Cardiac fibroblast (primary cell): Measurements from ENCODE around the gene ADGB.

Experiments
- DNase-seq, 2 donors: peaks; one replicate each; pipeline versions ENCODE4 v3.0.0 to v3.0.0-alpha.2; 2010; ENCODE audit warnings: low read depth in 2 of 2
- H3K4me3 ChIP-seq, 2 donors: replicated peaks in 1 of 2; 1 replicate in 1 of 2; 2 replicates in 1 of 2; pipeline ENCODE4 v1.5.1; 2011; ENCODE audit warnings: low read depth in 2 of 2, low read length in 2 of 2, mild to moderate bottlenecking in 2 of 2, moderate library complexity in 1 of 2
- CTCF ChIP-seq: IDR thresholded peaks from one replicate; pipeline ENCODE4 v1.5.1; 2011; ENCODE audit warnings: low read depth, mild to moderate bottlenecking, low read length, inconsistent platforms

The ADGB gene

GRCh38 chr6:146719387-146719786 lies 120.6 kb downstream of the ADGB start:
- no peak overlapping the region for H3K4me3 ChIP-seq
- no peak for TF ChIP-seq CTCF
- no peak for DNase-seq

- no peak for DNase-seq
- no peak for TF ChIP-seq CTCF
- H3K4me3 ChIP-seq: no peak overlapping the region
These were observed 140.9 kb downstream of the ADGB start for GRCh38 chr6:146739696-146740095.

- no peak overlapping the region for H3K4me3 ChIP-seq
- TF ChIP-seq CTCF: no peak
- peak in 1 of 2 donors; percentile 28 for DNase-seq
These were observed 142.8 kb downstream of the ADGB start for GRCh38 chr6:146741609-146742008.

GRCh38 chr6:146753306-146753705 lies 154.5 kb downstream of the ADGB start:
- no peak overlapping the region for H3K4me3 ChIP-seq
- no peak for TF ChIP-seq CTCF
- no peak for DNase-seq

- DNase-seq: no peak
- TF ChIP-seq CTCF: no peak
These were observed 168.9 kb downstream of the ADGB start for GRCh38 chr6:146767632-146768031.

GRCh38 chr6:146768722-146769121 lies 169.9 kb downstream of the ADGB start:
- no peak for TF ChIP-seq CTCF
- no peak for DNase-seq
- H3K4me3 ChIP-seq: no peak overlapping the region

More at GRCh38 chr6:146767632-146768031, 168.9 kb downstream of the ADGB start:
- H3K4me3 ChIP-seq: no peak overlapping the region

GRCh38 chr6:146770275-146770964 lies 171.6 kb downstream of the ADGB start:
- no peak overlapping the region for H3K4me3 ChIP-seq
- no peak for DNase-seq
- no peak for TF ChIP-seq CTCF
